ENCODE measurements around the gene ZNF185.

DNA sequence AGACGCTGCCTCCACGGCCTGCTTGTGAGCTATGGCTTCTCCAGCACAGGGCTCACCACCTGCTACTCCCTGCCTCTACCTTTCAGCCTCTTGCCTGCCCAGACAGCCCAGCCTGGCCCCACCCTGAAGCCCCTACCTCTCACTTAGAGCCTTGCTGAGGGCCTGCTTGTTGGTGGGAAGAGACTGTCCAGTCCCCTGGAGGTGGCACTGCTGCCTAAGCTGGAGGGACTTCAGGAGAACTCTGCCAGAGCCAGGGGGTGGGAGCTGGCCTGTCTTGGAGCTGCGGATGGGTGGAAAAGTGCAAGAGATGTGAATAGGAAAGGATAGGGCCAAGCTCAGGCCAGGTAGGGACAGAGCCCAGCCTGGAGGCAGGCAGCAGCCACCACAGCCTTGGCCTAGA is 2.7 kb upstream of the ZNF185 start:
- TF ChIP-seq, protein P1, sequence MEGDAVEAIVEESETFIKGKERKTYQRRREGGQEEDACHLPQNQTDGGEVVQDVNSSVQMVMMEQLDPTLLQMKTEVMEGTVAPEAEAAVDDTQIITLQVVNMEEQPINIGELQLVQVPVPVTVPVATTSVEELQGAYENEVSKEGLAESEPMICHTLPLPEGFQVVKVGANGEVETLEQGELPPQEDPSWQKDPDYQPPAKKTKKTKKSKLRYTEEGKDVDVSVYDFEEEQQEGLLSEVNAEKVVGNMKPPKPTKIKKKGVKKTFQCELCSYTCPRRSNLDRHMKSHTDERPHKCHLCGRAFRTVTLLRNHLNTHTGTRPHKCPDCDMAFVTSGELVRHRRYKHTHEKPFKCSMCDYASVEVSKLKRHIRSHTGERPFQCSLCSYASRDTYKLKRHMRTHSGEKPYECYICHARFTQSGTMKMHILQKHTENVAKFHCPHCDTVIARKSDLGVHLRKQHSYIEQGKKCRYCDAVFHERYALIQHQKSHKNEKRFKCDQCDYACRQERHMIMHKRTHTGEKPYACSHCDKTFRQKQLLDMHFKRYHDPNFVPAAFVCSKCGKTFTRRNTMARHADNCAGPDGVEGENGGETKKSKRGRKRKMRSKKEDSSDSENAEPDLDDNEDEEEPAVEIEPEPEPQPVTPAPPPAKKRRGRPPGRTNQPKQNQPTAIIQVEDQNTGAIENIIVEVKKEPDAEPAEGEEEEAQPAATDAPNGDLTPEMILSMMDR (IDR thresholded peaks at IDR 0.05) = no peak
- TF ChIP-seq ZFX (IDR thresholded peaks at IDR 0.05; ENCODE audit: borderline replicate concordance) = no peak

Measured in 22Rv1 (cell line).